ENCODE data around the gene MMP12. TPM values are rescaled to one million over a fixed set of nuclear protein-coding genes. Genes with fewer than 3 reads are reported as not detected.

Gene MMP12
- polyA plus RNA-seq, 1 donor from 2014 or later: not detected

- Histone ChIP-seq H3K9me3 (ENCODE audit: low read length) (no peaks in the 10 kb centered on the region), H3K79me2 (replicated peaks; ENCODE audit: insufficient read depth, low read length) (no peaks in the 10 kb centered on the region), H2AFZ (ENCODE audit: low read depth, low read length) (no peak overlapping the region)
These were observed 39.7 kb upstream of the MMP12 start for GRCh38 chr11:102914238-102915043.

GRCh38 chr11:102912482-102912830 is 37.7 kb upstream of the MMP12 start:
- H3K36me3 ChIP-seq (ENCODE audit: insufficient read depth, low read length): no peaks in the 10 kb centered on the region
- H3K27me3 ChIP-seq (ENCODE audit: insufficient read depth, low read depth, low read length): no peaks in the 10 kb centered on the region
- no peak overlapping the region for H3K9ac ChIP-seq (ENCODE audit: low read length)
- H3K4me3 ChIP-seq (ENCODE audit: low read length): no peak overlapping the region
- no peaks in the 10 kb centered on the region for H3K9me3 ChIP-seq (ENCODE audit: low read length)
- H2AFZ ChIP-seq (ENCODE audit: low read depth, low read length): no peak overlapping the region
- no peaks in the 10 kb centered on the region for H3K79me2 ChIP-seq (replicated peaks; ENCODE audit: insufficient read depth, low read length)
- no peaks in the 10 kb centered on the region for H4K20me1 ChIP-seq (ENCODE audit: insufficient read depth)
- no peaks in the 10 kb centered on the region for H3K9me2 ChIP-seq (ENCODE audit: insufficient read depth, low read length)
- H3F3A ChIP-seq (ENCODE audit: insufficient read depth, low read length, poor library complexity, severe bottlenecking): no peaks in the 10 kb centered on the region
- H3K27ac ChIP-seq (ENCODE audit: low read length): no peak overlapping the region
- no peak overlapping the region for H3K4me2 ChIP-seq (ENCODE audit: low read length)
- TF ChIP-seq EZH2 (IDR thresholded peaks at IDR 0.05; ENCODE audit: borderline replicate concordance, insufficient read depth, low read length, poor library complexity, severe bottlenecking) (no peak), CTCF (IDR thresholded peaks at IDR 0.05; ENCODE audit: poor library complexity, severe bottlenecking) (no peak), POLR2AphosphoS5 (IDR thresholded peaks at IDR 0.05) (no peak), REST (IDR thresholded peaks at IDR 0.05; ENCODE audit: borderline replicate concordance) (no peak), SMC3 (conservative IDR thresholded peaks at IDR 0.05; ENCODE audit: poor library complexity) (no peak)

More at GRCh38 chr11:102914238-102915043, 39.7 kb upstream of the MMP12 start:
- Histone ChIP-seq H3K9ac (ENCODE audit: low read length) (no peak overlapping the region), H4K20me1 (ENCODE audit: insufficient read depth) (no peaks in the 10 kb centered on the region), H3K4me2 (ENCODE audit: low read length) (no peak overlapping the region), H3K27ac (ENCODE audit: low read length) (no peak overlapping the region), H3K4me3 (ENCODE audit: low read length) (no peak overlapping the region), H3K36me3 (ENCODE audit: insufficient read depth, low read length) (no peaks in the 10 kb centered on the region), H3K27me3 (ENCODE audit: insufficient read depth, low read depth, low read length) (no peaks in the 10 kb centered on the region), H3K9me2 (ENCODE audit: insufficient read depth, low read length) (no peaks in the 10 kb centered on the region), H3F3A (ENCODE audit: insufficient read depth, low read length, poor library complexity, severe bottlenecking) (no peaks in the 10 kb centered on the region)
- no peak for TF ChIP-seq SMC3 (conservative IDR thresholded peaks at IDR 0.05; ENCODE audit: poor library complexity)
- TF ChIP-seq EP300 (conservative IDR thresholded peaks at IDR 0.05; ENCODE audit: poor library complexity, severe bottlenecking): no peak
- TF ChIP-seq POLR2AphosphoS5 (IDR thresholded peaks at IDR 0.05): no peak
- TF ChIP-seq EZH2 (IDR thresholded peaks at IDR 0.05; ENCODE audit: borderline replicate concordance, insufficient read depth, low read length, poor library complexity, severe bottlenecking): no peak
- no peak for TF ChIP-seq MXI1 (conservative IDR thresholded peaks at IDR 0.05; ENCODE audit: poor library complexity, severe bottlenecking)
- no peak for TF ChIP-seq RAD21 (conservative IDR thresholded peaks at IDR 0.05)
- no peak for TF ChIP-seq TAF1 (IDR thresholded peaks at IDR 0.05; ENCODE audit: low read depth)
- no peak for TF ChIP-seq REST (IDR thresholded peaks at IDR 0.05; ENCODE audit: borderline replicate concordance)
- no peak for TF ChIP-seq CTCF (IDR thresholded peaks at IDR 0.05; ENCODE audit: poor library complexity, severe bottlenecking)
